Amniotic epithelial cell (primary cell): ENCODE measurements around the gene DGKK.

ENCODE experiments used
- DNase-seq: peaks from one replicate; pipeline ENCODE4 v3.0.0-alpha.2; 2010; ENCODE audit warnings: low read depth

Gene DGKK

GRCh38 chrX:50470103-50471031 lies at the start of gene DGKK:
Gene DGKK (minus strand): TSS chrX:50470825. CDS start chrX:50470678, 147 bp downstream.
- no peak for DNase-seq

- no peak for DNase-seq
These were observed 44.2 kb upstream of the DGKK start for GRCh38 chrX:50514811-50515210.

- DNase-seq = no peak
These were observed 26.5 kb upstream of the DGKK start for GRCh38 chrX:50497114-50497513.

GRCh38 chrX:50495616-50496015 lies 25.0 kb upstream of the DGKK start:
- DNase-seq = no peak

- DNase-seq = no peak
These were observed 22.1 kb upstream of the DGKK start for GRCh38 chrX:50492720-50493119.

GRCh38 chrX:50484662-50485061 lies 14.0 kb upstream of the DGKK start:
- no peak for DNase-seq

- DNase-seq = no peak
These were observed 12.7 kb upstream of the DGKK start for GRCh38 chrX:50483283-50483682.

GRCh38 chrX:50475208-50475607 lies 4.6 kb upstream of the DGKK start:
- DNase-seq = no peak

GRCh38 chrX:50471390-50471789 lies 765 bp upstream of the DGKK start:
- DNase-seq = no peak

GRCh38 chrX:50469206-50469605 lies 1.4 kb downstream of the DGKK start:
- DNase-seq = no peak

- DNase-seq = no peak
These were observed 11.0 kb downstream of the DGKK start for GRCh38 chrX:50459615-50460014.

- DNase-seq = no peak
These were observed 12.1 kb downstream of the DGKK start for GRCh38 chrX:50458483-50458882.

- no peak for DNase-seq
These were observed 13.7 kb downstream of the DGKK start for GRCh38 chrX:50456712-50457484.

GRCh38 chrX:50452782-50453181 lies 17.8 kb downstream of the DGKK start:
- DNase-seq = no peak

GRCh38 chrX:50450324-50450723 lies 20.3 kb downstream of the DGKK start:
- DNase-seq = no peak

GRCh38 chrX:50448565-50448964 lies 22.1 kb downstream of the DGKK start:
- peak; percentile 1 for DNase-seq

GRCh38 chrX:50447535-50447934 lies 23.1 kb downstream of the DGKK start:
- no peak for DNase-seq

GRCh38 chrX:50442426-50443116 lies 28.1 kb downstream of the DGKK start:
- no peak for DNase-seq

GRCh38 chrX:50436797-50437196 lies 33.8 kb downstream of the DGKK start:
- no peak for DNase-seq

- no peak for DNase-seq
These were observed 37.8 kb downstream of the DGKK start for GRCh38 chrX:50432829-50433289.

GRCh38 chrX:50431623-50432022 lies 39.0 kb downstream of the DGKK start:
- DNase-seq = no peak

- DNase-seq = peak; percentile 0
These were observed 39.6 kb downstream of the DGKK start for GRCh38 chrX:50430917-50431575.
